Fibroblast of pulmonary artery (primary cell): ENCODE measurements around the gene STAT5B.

Experiments used
- DNase-seq: peaks from one replicate; pipeline ENCODE4 v3.0.0-alpha.2; 2010; ENCODE audit warnings: low read depth
- H3K4me3 ChIP-seq: replicated peaks from 2 replicates; pipeline ENCODE4 v1.5.1; 2011; ENCODE audit warnings: low read depth, mild to moderate bottlenecking, control low read depth, low read length, moderate library complexity
- CTCF ChIP-seq: IDR thresholded peaks from 2 replicates; pipeline ENCODE4 v1.5.1; 2011; ENCODE audit warnings: mild to moderate bottlenecking, control low read depth, low read length, inconsistent platforms; ENCODE audit errors: missing control alignments

STAT5B gene

GRCh38 chr17:42275527-42276358 lies 448 bp downstream of the STAT5B start:
- peak overlapping the region; percentile 84 for H3K4me3 ChIP-seq
- TF ChIP-seq CTCF, result no peak
- DNase-seq, result peak; percentile 59

- no peak for DNase-seq
- peak overlapping the region; percentile 84 for H3K4me3 ChIP-seq
- no peak for TF ChIP-seq CTCF
Observed at GRCh38 chr17:42274812-42275526, 1.2 kb downstream of the STAT5B start.

GRCh38 chr17:42274253-42274542 lies 2.0 kb downstream of the STAT5B start:
- DNase-seq, result no peak
- TF ChIP-seq CTCF, result no peak
- H3K4me3 ChIP-seq, result no peak overlapping the region

- H3K4me3 ChIP-seq, result no peak overlapping the region
- DNase-seq, result no peak
- TF ChIP-seq CTCF, result no peak
Observed at GRCh38 chr17:42273474-42274252, 2.5 kb downstream of the STAT5B start.

- TF ChIP-seq CTCF, result no peak
- no peak for DNase-seq
- no peak overlapping the region for H3K4me3 ChIP-seq
Observed at GRCh38 chr17:42272162-42272907, 3.9 kb downstream of the STAT5B start.

GRCh38 chr17:42271779-42272035 lies 4.5 kb downstream of the STAT5B start:
- no peak for DNase-seq
- H3K4me3 ChIP-seq, result no peak overlapping the region
- no peak for TF ChIP-seq CTCF
